ENCODE data around the gene LNPK.
"Not testable (repeated sequence)": the region's sequence is repeated elsewhere in the genome, so short reads cannot be mapped to it uniquely, and the experiment has no call there.

The LNPK gene

GRCh38 chr2:175965773-175966172 lies 36.3 kb downstream of the LNPK start:
- TF ChIP-seq EZH2phosphoT487 (conservative IDR thresholded peaks at IDR 0.05; ENCODE audit: low read length) (no peak), CTCF (IDR thresholded peaks at IDR 0.05; ENCODE audit: insufficient read depth, low read length, poor library complexity, severe bottlenecking) (no peak)
- Histone ChIP-seq H3K4me2 (ENCODE audit: low read depth, low read length, poor library complexity, severe bottlenecking) (no peak overlapping the region), H3F3A (ENCODE audit: insufficient read depth) (no peaks in the 10 kb centered on the region), H3K9me2 (replicated peaks; ENCODE audit: insufficient read depth, low read length) (no peaks in the 10 kb centered on the region), H4K20me1 (ENCODE audit: low read depth, low read length) (no peaks in the 10 kb centered on the region), H3K27me3 (ENCODE audit: low read length) (no peaks in the 10 kb centered on the region), H3K36me3 (ENCODE audit: low read length) (no peaks in the 10 kb centered on the region), H3K27ac (ENCODE audit: low read depth, low read length) (no peak overlapping the region), H3K4me3 (ENCODE audit: insufficient read depth, low read length, poor library complexity, severe bottlenecking) (no peak overlapping the region), H2AFZ (ENCODE audit: low read depth, low read length, severe bottlenecking) (no peak overlapping the region), H3K9ac (ENCODE audit: low read length) (no peak overlapping the region), H3K79me2 (ENCODE audit: insufficient read depth, low read length) (no peaks in the 10 kb centered on the region), H3K9me3 (ENCODE audit: insufficient read depth, low read length) (no peaks in the 10 kb centered on the region)

- Histone ChIP-seq H3K9me2 (replicated peaks; ENCODE audit: insufficient read depth, low read length) (no peaks in the 10 kb centered on the region), H3K27ac (ENCODE audit: low read depth, low read length) (no peak overlapping the region), H3K4me2 (ENCODE audit: low read depth, low read length, poor library complexity, severe bottlenecking) (no peak overlapping the region), H3K36me3 (ENCODE audit: low read length) (no peaks in the 10 kb centered on the region), H3F3A (ENCODE audit: insufficient read depth) (no peaks in the 10 kb centered on the region), H3K27me3 (ENCODE audit: low read length) (no peaks in the 10 kb centered on the region), H4K20me1 (ENCODE audit: low read depth, low read length) (no peaks in the 10 kb centered on the region), H3K9me3 (ENCODE audit: insufficient read depth, low read length) (no peaks in the 10 kb centered on the region), H3K4me3 (ENCODE audit: insufficient read depth, low read length, poor library complexity, severe bottlenecking) (no peak overlapping the region), H3K9ac (ENCODE audit: low read length) (no peak overlapping the region), H2AFZ (ENCODE audit: low read depth, low read length, severe bottlenecking) (no peak overlapping the region), H3K79me2 (ENCODE audit: insufficient read depth, low read length) (no peaks in the 10 kb centered on the region)
- TF ChIP-seq EZH2phosphoT487 (conservative IDR thresholded peaks at IDR 0.05; ENCODE audit: low read length), result no peak
- TF ChIP-seq CTCF (IDR thresholded peaks at IDR 0.05; ENCODE audit: insufficient read depth, low read length, poor library complexity, severe bottlenecking), result no peak
Observed at GRCh38 chr2:175964195-175964594, 37.9 kb downstream of the LNPK start.

- H3K9me2 ChIP-seq (replicated peaks; ENCODE audit: insufficient read depth, low read length); H3K36me3 ChIP-seq (ENCODE audit: low read length); H3K9me3 ChIP-seq (ENCODE audit: insufficient read depth, low read length); H3K4me3 ChIP-seq (ENCODE audit: insufficient read depth, low read length, poor library complexity, severe bottlenecking); H3K27ac ChIP-seq (ENCODE audit: low read depth, low read length); H3K79me2 ChIP-seq (ENCODE audit: insufficient read depth, low read length); H3K9ac ChIP-seq (ENCODE audit: low read length); H3F3A ChIP-seq (ENCODE audit: insufficient read depth); H4K20me1 ChIP-seq (ENCODE audit: low read depth, low read length); H2AFZ ChIP-seq (ENCODE audit: low read depth, low read length, severe bottlenecking); H3K27me3 ChIP-seq (ENCODE audit: low read length); H3K4me2 ChIP-seq (ENCODE audit: low read depth, low read length, poor library complexity, severe bottlenecking): not testable (repeated sequence)
Observed at GRCh38 chr2:175963171-175963570, 38.9 kb downstream of the LNPK start.

- H3K27ac ChIP-seq (ENCODE audit: low read depth, low read length), result no peak overlapping the region
- no peak overlapping the region for H3K9ac ChIP-seq (ENCODE audit: low read length)
- no peak overlapping the region for H2AFZ ChIP-seq (ENCODE audit: low read depth, low read length, severe bottlenecking)
- no peaks in the 10 kb centered on the region for H3K9me3 ChIP-seq (ENCODE audit: insufficient read depth, low read length)
- no peaks in the 10 kb centered on the region for H3K79me2 ChIP-seq (ENCODE audit: insufficient read depth, low read length)
- no peaks in the 10 kb centered on the region for H3K36me3 ChIP-seq (ENCODE audit: low read length)
- no peaks in the 10 kb centered on the region for H3K27me3 ChIP-seq (ENCODE audit: low read length)
- no peaks in the 10 kb centered on the region for H3K9me2 ChIP-seq (replicated peaks; ENCODE audit: insufficient read depth, low read length)
- TF ChIP-seq EZH2phosphoT487 (conservative IDR thresholded peaks at IDR 0.05; ENCODE audit: low read length), result no peak
- TF ChIP-seq CTCF (IDR thresholded peaks at IDR 0.05; ENCODE audit: insufficient read depth, low read length, poor library complexity, severe bottlenecking), result no peak
- no peaks in the 10 kb centered on the region for H4K20me1 ChIP-seq (ENCODE audit: low read depth, low read length)
- no peak overlapping the region for H3K4me2 ChIP-seq (ENCODE audit: low read depth, low read length, poor library complexity, severe bottlenecking)
- H3K4me3 ChIP-seq (ENCODE audit: insufficient read depth, low read length, poor library complexity, severe bottlenecking), result no peak overlapping the region
- no peaks in the 10 kb centered on the region for H3F3A ChIP-seq (ENCODE audit: insufficient read depth)
Observed at GRCh38 chr2:175957845-175958244, 44.2 kb downstream of the LNPK start.
